ENCODE results near the gene DENND1C.
"Not testable (repeated sequence)": the region's sequence is repeated elsewhere in the genome, so short reads cannot be mapped to it uniquely, and the experiment has no call there.

Gene DENND1C

DNA sequence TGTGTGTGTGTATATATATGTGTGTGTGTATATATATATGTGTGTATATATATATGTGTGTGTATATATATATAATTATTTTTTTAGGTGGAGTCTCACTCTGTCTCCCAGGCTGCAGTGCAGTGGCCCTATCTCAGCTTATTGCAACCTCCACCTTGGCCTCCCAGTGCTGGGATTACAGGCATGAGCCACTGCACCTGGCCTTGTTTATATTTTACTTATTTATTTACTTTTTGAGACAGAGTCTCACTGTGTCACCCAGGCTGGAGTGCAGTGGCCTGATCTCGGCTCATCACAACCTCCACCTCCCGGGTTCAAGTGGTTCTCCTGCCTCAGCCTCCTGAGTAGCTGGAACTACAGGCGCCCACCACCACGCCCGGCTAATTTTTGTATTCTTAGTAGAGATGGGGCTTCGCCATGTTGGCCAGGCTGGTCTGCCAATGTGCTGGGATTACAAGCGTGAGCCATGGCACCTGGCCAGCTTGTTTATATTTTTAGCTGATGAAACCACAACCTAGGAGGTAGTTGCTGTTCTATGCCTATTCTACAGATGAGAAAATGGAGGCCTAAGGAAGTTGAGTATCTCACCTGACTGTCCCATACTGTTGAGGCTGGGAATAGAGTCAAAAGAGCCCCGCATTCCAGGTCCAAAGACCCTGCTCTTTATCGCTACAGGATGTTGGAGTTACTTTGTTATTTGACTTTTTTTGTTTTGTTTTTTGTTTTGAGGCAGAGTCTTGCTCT lies 26.6 kb upstream of the DENND1C start:
- DNase-seq (ENCODE audit: low read depth in 1 of 2, low spot score in 1 of 2), result not testable (repeated sequence)

DNA sequence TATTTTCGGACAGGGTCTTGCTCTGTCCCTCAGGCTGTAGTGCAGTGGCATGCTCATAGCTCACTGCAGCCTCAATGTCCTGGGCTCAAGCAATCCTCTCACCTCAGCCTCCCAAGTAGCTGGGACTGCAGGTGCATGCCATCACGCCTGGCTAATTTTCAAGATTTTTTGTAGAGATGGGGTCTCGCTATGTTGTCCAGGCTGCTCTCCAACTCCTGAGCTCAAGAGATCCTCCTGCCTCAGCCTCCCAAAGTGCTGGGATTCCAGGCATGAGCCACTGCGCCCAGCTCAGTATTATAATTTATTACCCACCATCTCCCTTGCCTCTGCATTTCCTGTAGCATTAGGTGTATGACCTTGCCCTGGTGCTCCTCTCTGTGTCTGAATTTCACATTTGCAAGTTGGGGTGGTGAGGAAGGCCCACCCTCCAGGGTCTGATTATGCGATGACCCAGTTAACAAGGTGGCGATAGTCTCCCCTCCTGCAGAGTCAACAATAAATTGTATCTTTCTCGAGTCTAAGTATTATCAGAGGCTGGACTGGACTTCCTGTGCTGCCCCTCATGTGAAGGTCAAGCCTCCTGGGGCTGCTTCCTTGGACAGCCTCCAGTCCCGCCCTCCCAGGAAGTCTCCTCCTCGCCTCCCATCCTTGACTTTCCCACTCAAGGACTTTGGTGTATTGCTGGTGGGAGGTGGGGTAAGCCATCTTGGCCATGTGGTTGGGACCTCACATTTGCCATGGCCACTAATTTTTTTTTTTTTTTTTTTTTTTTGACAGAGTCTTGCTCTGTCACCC lies 22.0 kb upstream of the DENND1C start:
- DNase-seq (ENCODE audit: low read depth in 1 of 2, low spot score in 1 of 2), result no peak

DNA sequence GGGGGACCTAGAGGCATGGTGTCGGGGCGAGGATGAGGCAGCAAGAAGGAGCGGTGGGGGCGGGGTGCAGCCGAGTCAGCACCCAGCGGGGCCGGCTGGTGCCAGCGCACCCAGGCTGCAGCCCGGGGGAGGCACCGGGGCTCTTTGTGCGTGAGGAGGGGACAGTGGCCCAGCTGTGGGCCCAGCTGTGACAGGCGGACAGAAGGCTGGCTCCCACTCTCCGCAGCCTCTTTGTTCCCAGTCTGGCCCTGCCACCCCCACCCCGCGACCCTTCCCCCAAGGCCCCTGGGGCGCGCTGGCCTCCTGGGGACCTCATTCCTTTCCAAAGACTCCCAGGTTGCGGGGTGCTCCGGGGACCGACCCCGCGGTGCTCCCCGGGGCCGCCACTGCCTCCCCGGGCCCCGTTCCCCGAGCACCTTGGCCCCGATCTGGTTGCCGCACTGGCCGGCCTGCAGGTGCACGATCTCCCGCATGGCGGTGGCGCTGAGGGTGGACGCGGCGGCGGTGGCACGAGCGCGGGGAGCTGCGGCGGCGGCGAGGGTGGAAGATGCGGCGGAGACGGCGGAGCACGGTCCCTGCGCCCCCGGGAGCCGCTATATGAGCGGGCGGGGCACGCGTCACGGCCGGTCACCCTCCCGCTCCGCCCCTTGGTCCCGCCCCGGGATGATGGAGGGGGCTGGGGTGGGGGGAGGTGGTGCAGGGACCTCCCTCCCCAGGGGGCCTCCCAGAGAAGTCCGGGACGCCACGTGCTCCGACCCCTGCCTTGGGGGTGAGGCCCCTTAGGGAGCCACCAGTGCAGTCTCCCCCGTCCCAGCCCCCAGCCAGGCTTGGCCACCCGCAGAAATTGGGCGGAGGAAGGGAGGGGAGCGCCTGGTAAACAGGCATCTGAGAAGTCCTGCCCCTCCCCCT lies 20.4 kb upstream of the DENND1C start, which contains the start of gene TUBB4A:
Gene TUBB4A (minus strand): TSS at position 570 of the 909 bp plus-strand sequence. CDS start 97 bp downstream, at position 473.
- no peak for DNase-seq (ENCODE audit: low read depth in 1 of 2, low spot score in 1 of 2)

DNA sequence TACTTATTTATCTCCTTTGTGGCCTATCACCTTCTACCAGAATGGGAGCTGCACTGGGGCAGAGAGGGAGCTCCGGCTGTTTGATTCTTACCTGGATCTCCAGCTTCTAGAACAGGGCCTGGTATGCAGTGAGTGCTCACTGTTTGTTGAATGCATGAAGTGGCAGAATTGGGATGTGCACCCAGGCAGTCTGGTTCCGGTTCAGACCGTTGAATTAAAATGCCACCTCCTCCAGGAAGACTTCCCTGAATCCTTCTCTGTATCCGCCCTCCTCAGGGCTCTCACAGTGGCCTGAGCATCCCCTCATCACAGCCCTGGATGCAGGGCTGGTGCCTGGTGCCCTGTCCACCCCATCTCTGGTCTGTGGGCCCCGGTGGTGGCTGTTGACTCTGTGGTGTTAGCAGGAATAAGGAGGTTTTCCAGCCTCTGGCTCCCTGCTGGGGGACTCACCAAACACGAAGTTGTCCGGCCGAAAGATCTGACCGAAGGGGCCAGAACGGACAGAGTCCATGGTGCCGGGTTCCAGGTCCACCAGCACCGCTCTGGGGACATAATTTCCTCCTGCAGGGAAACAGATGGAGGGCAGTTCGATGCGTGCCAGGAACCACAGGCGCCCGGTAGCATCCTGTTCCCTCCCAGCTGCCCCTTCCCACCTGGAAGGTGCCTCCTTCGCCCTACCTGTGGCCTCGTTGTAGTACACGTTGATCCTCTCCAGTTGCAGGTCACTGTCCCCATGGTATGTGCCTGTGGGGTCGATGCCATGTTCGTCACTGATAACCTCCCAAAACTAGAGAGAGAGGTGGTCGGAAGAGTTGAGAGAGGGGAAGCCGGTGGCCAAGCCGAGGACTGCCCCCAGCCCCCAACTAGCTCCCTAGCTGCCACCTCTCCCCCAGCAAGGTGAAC lies 19.5 kb upstream of the DENND1C start:
- DNase-seq (ENCODE audit: low read depth in 1 of 2, low spot score in 1 of 2), result no peak

DNA sequence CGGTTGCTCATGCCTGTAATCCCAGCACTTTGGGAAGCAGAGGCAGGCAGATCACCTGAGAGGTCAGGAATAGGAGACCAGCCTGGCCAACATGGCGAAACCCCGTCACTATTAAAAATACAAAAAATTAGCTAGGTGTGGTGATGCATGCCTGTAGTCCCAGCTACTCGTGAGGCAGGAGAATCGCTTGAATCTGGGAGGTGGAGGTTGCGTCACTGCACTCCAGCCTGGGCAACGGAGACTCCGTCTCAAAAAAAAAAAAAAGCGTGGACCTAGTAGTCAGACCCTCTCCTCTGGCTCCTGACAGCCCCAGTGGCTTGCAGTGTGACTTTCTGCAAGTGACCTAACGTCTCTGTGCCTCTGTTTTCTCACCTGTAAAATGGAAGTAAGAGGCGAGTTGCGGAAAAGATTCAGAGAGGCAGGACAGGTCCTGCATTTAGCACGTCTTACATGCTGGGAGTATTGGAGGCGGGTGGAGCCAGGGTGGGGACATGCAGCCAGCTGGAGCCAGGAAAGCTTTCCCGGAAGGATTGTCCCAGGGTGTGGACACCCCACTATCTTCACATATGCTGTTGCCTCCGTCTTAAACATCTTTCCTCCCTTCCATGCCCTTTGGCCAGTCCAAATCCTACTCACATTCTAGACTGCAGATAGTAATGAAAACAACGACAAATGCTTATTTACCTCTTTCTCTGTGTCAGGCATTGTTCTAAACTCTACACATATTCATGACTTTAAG lies 17.6 kb upstream of the DENND1C start:
- no peak for DNase-seq (ENCODE audit: low read depth in 1 of 2, low spot score in 1 of 2)

DNA sequence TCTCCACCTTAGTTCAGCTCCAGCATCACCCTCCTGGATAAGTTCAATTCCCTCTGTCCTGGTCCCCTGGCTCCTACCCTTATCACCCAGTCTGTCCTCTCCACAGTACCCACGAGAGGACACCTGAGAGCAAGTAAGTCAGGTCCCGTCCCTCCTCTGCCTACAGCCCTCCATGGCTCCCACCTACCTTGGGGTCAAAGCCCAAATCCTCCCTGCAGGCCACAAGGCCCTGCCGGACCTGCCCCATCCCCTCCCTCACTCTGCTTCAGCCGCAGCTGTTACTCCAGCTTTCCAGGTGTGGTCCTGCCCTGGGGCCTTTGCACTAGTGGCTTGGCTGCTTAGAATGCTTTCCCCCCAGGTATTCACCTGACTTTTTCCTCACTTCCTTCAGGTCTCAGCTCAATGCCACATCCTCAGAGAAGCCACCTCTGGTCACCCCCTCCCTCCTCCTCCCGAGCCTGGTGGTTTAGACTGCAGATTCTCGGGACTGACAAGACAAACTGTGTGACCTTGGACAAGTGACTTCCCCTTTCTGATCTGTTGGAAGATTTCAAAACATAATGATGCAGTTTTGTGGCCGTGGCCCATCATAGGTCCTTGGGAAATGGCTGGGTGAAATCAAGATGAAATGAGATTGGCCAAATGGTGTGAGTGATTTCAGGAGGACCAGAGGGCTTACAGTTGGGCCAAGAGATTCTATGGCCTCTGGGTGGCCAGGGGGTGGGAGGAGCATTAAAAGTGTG lies 16.9 kb upstream of the DENND1C start:
- no peak for DNase-seq (ENCODE audit: low read depth in 1 of 2, low spot score in 1 of 2)

DNA sequence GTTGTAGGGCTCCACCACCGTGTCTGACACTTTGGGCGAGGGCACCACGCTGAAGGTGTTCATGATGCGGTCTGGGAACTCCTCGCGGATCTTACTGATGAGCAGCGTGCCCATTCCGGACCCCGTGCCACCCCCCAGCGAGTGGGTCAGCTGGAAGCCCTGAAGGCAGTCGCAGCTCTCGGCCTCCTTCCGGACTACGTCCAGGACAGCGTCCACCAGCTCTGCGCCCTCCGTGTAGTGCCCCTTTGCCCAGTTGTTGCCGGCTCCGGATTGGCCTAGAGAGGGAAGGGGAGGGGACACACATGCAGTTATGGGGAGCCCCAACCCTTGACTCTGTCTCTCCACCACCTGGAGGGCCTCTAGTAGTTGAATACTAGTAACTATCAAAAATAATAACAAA lies 14.4 kb upstream of the DENND1C start:
- no peak for DNase-seq (ENCODE audit: low read depth in 1 of 2, low spot score in 1 of 2)

DNA sequence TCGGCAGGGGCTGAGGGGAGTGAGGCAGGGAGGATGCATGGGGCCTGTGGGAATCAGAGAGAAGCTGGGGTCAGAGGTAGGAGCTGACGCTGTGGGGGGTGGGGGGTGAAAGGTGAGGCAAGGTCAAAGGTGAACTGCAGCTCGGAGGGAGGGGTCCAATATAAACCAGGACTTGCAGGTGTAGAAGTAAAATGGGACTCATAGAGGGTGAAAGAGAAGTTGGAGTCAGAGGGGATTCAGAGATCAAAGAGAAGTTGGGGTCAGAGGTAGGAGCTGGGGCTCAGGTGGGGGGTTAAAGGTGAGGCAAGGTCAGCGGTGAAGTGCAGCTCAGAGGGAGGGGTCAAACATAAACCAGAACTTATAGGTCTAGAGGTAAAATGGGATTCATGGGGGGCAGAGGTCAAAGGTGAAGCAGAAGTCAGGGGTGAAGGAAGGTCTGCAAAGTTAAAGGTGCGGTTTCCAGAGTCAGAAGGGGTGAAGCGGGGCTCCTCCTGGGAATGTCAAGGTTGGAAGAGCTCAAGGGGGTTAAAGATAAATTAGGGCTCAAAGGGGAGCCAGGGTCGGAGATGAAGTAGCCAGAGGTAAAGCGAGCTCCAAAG lies 12.9 kb upstream of the DENND1C start:
- no peak for DNase-seq (ENCODE audit: low read depth in 1 of 2, low spot score in 1 of 2)

DNA sequence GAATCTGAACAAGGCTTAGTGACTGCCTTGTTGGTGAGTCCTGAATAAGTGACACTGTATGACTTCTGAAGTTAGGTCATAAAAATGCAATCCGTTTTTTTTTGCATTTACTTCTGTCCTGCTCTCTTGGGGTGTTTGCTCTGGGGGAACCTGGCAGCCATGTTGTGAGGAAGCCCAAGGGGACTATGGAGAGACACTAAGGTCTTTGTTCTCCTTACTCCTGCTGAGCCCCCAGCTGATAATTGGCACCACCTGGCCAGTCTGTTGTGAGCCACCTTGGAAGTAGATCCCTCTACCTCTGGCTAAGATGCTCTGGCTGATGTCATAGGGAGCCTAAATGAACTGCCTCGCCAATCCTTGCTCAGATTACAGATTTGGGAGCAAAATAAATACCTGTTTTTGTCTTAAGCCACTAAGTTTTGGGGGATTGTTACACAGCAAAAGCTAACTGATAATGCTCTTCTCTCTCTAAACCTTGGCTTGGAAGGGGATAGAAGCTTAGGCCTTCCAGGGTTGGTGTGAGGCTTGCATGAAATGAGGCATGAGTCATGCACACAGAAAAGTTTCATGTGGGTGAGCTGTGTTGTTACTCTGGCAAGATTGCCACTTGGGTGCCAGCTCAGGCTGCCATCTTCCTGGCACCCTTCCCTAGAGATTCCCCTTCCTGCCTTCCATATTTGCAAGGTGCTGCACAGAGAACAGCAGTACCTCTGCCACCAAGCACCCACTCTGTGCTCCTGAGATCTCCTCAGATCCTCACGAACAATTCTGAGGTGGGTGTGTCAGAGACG lies 10.4 kb upstream of the DENND1C start:
- no peak for DNase-seq (ENCODE audit: low read depth in 1 of 2, low spot score in 1 of 2)

DNA sequence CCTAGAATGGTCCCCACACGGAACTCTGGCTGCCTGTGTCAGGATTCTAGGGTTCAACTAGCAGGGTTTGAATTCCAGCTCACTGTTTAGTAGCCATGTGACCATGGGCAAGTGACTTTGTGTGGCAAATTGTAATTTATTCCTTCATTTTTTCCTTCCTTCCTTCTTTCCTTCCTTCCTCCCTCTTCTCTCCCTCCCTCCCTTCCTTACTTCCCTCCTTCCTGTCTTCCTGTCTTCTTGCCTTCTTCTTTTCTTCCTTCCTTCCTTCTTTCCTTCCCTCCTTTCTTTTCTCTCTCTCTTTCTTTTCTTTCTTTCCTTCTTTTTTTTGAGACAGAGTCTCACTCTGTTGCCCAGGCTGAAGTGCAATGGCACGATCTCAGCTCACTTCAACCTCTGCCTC lies 8.5 kb upstream of the DENND1C start:
- no peak for DNase-seq (ENCODE audit: low read depth in 1 of 2, low spot score in 1 of 2)

DNA sequence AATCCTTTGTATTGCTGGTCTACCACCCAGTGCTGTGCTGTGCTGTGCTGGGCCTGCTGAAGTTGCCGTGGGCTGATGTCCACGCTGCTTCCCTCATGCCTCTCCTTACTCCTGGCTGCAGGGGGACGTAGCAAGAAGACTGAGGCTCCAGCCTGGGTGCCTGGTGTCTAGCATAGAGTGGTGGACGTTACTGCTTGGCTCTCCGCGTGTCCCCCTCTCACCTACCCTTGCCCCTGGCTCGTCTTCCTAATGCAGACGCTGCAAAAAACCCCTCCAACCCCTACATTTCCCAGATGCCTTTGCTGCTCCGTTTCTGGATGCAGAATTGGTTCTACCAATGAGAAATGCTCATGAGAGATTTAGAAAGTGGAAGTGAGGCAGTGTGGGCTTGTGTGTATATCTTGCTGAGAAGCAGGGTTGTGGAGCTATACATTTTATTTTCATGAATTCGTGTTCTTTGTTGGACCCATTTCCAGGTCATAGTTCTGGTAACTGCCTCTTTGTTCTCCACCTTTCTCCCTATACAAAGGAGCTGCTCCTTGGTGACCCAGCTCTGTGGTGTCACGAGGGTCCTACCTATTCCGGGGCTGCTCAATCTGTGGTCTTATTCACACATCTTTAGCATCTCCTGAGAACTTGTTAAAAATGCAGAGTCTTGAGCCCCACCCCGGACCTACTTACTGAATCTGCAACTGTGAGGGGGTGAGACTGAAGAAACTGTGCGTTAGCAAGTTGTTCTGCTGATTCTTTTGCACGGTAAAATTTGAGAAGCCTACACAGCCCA lies 7.9 kb upstream of the DENND1C start:
- no peak for DNase-seq (ENCODE audit: low read depth in 1 of 2, low spot score in 1 of 2)

DNA sequence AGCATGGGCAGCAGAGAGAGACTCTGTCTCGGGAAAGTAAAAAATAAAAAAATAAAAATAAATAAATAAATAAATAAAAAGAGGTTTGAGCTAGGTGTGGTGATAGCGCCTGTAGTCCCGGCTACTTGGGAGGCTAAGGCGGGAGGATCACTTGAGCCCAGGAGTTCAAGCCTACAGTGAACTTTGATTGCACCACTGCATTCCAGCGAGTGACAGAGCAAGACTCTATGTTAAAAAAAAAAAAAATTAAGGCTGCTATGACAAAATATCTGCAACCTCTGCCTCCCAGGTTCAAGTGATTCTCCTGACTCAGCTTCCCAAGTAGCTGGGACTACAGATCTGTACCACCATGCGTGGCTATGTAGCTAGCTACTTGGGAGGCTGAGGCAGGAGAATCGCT lies 3.2 kb upstream of the DENND1C start:
- no peak for DNase-seq (ENCODE audit: low read depth in 1 of 2, low spot score in 1 of 2)

DNA sequence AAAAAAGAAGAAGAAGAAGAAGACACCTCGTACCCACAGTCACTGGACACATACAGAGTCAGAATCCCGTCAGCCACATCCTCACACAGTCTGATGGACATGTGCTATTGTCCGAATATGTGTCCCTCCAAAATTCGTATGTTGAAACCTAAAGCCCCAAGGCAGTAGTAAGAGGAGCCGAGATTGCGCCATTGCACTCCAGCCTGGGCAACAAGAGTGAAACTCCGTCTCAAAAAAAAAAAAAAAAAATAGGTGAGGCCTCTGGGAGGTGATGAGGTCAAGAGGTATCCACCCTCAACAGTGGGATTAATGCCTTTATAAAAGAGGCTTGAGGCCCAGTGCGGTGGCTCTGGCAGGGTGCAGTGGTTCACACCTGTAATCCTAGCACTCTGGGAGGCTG lies 2.6 kb upstream of the DENND1C start:
- no peak for DNase-seq (ENCODE audit: low read depth in 1 of 2, low spot score in 1 of 2)

DNA sequence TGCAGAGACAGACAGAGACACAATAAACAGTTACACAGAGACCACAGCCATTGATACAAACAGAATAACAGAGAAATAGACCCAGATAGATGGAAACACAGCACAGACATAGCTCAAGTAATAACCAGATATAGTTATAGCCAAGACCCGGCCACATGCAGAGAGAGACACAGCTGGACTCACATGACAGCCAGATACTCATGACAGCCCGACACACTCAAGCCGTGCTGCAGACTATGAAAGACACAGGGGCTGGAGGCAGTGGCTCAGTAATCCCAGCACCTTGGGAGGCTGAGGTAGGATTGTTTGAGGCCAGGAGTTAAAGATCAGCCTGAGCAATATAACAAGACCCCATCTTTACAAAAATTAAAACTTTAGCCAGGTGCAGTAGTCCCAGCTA lies 1.6 kb upstream of the DENND1C start:
- no peak for DNase-seq (ENCODE audit: low read depth in 1 of 2, low spot score in 1 of 2)

DNA sequence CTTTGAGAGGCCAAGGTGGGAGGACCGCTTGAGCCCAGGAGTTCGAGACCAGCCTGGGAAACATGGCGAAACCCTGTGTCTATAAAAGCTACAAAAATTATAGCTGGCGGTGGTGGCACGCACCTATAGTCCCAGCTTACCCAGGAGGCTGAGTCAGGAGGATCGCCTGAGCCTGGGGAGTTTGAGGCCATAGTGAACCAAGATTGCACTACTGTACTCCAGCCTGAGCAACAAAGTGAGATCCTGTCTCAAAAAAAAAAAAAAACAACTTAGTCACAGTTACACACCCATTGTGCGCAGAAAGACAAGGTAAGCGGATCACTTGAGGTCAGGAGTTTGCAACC lies 728 bp upstream of the DENND1C start:
- DNase-seq (ENCODE audit: low read depth in 1 of 2, low spot score in 1 of 2), result no peak

DNA sequence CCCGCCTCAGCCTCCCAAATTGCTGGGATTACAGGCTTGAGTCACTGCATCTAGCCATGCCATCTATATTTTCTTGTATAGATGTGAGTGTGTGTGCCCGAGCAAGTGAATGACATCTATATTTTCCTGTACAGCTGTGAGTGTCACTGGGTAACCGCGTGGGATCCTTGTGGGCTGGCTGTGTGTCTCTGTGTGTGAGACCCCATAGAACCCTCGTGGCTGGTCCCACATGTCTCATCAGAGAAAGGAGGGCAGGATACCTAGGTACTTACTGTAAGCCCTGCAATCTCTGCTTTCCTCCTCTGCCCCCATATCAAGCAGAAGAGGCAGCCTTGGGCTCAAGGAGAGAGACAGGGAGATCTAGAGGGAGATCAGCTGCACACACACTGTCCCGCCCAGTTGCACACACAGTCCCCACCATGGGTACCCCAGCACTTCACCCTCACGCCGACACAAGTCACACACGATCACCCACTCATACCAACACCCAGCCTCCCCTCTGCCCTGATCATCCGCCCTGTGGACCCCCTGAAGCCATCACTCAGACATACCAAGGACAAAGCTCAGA lies 655 bp downstream of the DENND1C start:
- DNase-seq (ENCODE audit: low read depth in 1 of 2, low spot score in 1 of 2), result no peak

DNA sequence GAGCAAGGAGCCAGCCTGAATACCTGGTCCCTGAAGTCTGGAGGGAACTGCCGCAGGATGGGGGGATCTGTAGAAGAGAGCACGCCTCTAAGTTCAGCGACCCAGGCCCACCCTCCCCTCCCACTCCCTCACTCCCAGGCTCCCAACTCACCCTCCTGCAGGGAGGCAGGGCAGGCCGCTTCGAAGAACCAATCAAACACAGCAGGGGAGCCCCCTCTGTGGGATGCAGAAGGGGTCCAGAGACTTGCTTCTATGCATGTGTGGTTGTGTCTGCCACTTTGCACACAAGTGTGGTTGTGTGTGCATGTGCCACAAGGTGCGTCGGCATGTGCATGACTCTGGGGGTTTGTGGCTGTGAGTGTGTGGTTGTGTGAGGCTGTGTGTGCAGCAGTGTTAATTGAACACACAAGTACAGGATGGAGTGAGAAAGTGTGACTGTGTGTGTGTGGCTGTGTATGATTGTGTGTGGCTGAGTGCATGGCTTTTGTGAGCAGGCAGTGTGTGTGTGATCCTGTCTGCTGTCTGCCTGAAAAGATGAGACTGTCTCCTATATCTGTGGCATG lies 1.7 kb downstream of the DENND1C start:
- DNase-seq (ENCODE audit: low read depth in 1 of 2, low spot score in 1 of 2), result no peak

Data from activated T-helper 1 cell treated with anti-CD3 and anti-CD28 coated beads, Interleukin-2, amount 50 U/mL, for 16 hours (primary cell).